Skeletal muscle tissue (tissue), 4 donors: ENCODE data around the gene EHD2. TPM values are rescaled to one million over a fixed set of nuclear protein-coding genes. Genes with fewer than 3 reads are reported as not detected.
"Not testable (repeated sequence)": the region's sequence is repeated elsewhere in the genome, so short reads cannot be mapped to it uniquely, and the experiment has no call there.

ENCODE experiments used
- H3K27ac ChIP-seq: one replicate; pipeline ENCODE4 v1.7.0; 2013; ENCODE audit warnings: mild to moderate bottlenecking, low read depth, low read length, inconsistent platforms
- H3K27me3 ChIP-seq, 3 donors: one replicate each; pipeline ENCODE4 v1.7.0; 2013; ENCODE audit warnings: low read length in 3 of 3; ENCODE audit not compliant: control insufficient read depth in 3 of 3, insufficient read depth in 3 of 3
- H3K36me3 ChIP-seq, 3 donors: one replicate each; pipeline ENCODE4 v1.7.0; 2013; ENCODE audit warnings: low read length in 3 of 3; ENCODE audit not compliant: control insufficient read depth in 3 of 3, insufficient read depth in 3 of 3
- H3K4me1 ChIP-seq, 3 donors: one replicate each; pipeline ENCODE4 v1.7.0; 2013; ENCODE audit warnings: low read length in 3 of 3, mild to moderate bottlenecking in 3 of 3; ENCODE audit not compliant: control insufficient read depth in 3 of 3, insufficient read depth in 3 of 3
- H3K4me3 ChIP-seq, 3 donors: one replicate each; pipeline ENCODE4 v1.7.0; 2013; ENCODE audit warnings: low read length in 3 of 3
- H3K9ac ChIP-seq, 3 donors: one replicate each; pipeline ENCODE4 v1.7.0; 2013; ENCODE audit warnings: low read length in 3 of 3, mild to moderate bottlenecking in 3 of 3, moderate library complexity in 2 of 3, low read depth in 1 of 3
- H3K9me3 ChIP-seq, 3 donors: one replicate each; pipeline ENCODE4 v1.7.0; 2013; ENCODE audit warnings: low read length in 3 of 3; ENCODE audit not compliant: control insufficient read depth in 3 of 3
- total RNA-seq: library from RNA; depleted of rRNA; stranded (reverse); fragments of >200 nt; gene quantifications from one replicate; pipeline ENCODE4 v1.2.3, GENCODE V29; 2014
- donor health status: Osteomylitis.

EHD2 gene
- total RNA-seq, 1 donor from 2014 or later: 63.2 TPM

- Histone ChIP-seq H3K9ac (no peak overlapping the region), H3K27ac (no peak overlapping the region), H3K36me3 (peaks cover 13 to 23% (median 18%) of the 10 kb centered on the region in 3 donors), H3K9me3 (no peaks in the 10 kb centered on the region), H3K4me3 (no peak overlapping the region), H3K27me3 (no peaks in the 10 kb centered on the region), H3K4me1 (peaks cover 5 to 11% (median 9%) of the 10 kb centered on the region in 3 donors)
These were observed 48.9 kb downstream of the EHD2 start for GRCh38 chr19:47762151-47762550.

GRCh38 chr19:47762615-47763308 is 49.5 kb downstream of the EHD2 start:
- H3K9me3 ChIP-seq: no peaks in the 10 kb centered on the region
- H3K4me1 ChIP-seq: peaks cover 5 to 11% (median 9%) of the 10 kb centered on the region in 3 donors
- H3K36me3 ChIP-seq: peaks cover 8 to 17% (median 12%) of the 10 kb centered on the region in 3 donors
- H3K27ac ChIP-seq: no peak overlapping the region
- H3K9ac ChIP-seq: no peak overlapping the region
- H3K27me3 ChIP-seq: no peaks in the 10 kb centered on the region
- H3K4me3 ChIP-seq: no peak overlapping the region

GRCh38 chr19:47764705-47765104 is 51.5 kb downstream of the EHD2 start:
- H3K4me1 ChIP-seq: peaks cover 5 to 11% (median 9%) of the 10 kb centered on the region in 3 donors
- H3K9ac ChIP-seq, H3K9me3 ChIP-seq: not testable (repeated sequence)

GRCh38 chr19:47765523-47766358 is 52.5 kb downstream of the EHD2 start:
- Histone ChIP-seq H3K27me3 (no peaks in the 10 kb centered on the region), H3K27ac (no peak overlapping the region), H3K9ac (peak overlapping the region in 1 of 3 donors; percentile 8), H3K4me3 (no peak overlapping the region), H3K9me3 (no peaks in the 10 kb centered on the region), H3K36me3 (no peaks in the 10 kb centered on the region), H3K4me1 (peaks cover 5 to 11% (median 9%) of the 10 kb centered on the region in 3 donors)

More at GRCh38 chr19:47764705-47765104, 51.5 kb downstream of the EHD2 start:
- not testable (repeated sequence) for H3K27ac ChIP-seq, H3K27me3 ChIP-seq, H3K4me3 ChIP-seq, H3K36me3 ChIP-seq

GRCh38 chr19:47766359-47766620 is 53.1 kb downstream of the EHD2 start:
- H3K9me3 ChIP-seq: no peaks in the 10 kb centered on the region
- H3K4me1 ChIP-seq: peaks cover 5 to 11% (median 9%) of the 10 kb centered on the region in 3 donors
- no peaks in the 10 kb centered on the region for H3K36me3 ChIP-seq
- H3K27ac ChIP-seq: no peak overlapping the region
- H3K27me3 ChIP-seq: no peaks in the 10 kb centered on the region
- H3K9ac ChIP-seq: peak overlapping the region in 1 of 3 donors; percentile 8
- no peak overlapping the region for H3K4me3 ChIP-seq

- H3K4me1 ChIP-seq: peaks cover 5 to 11% (median 9%) of the 10 kb centered on the region in 3 donors
- no peak overlapping the region for H3K27ac ChIP-seq
- H3K9ac ChIP-seq: peak overlapping the region in 1 of 3 donors; percentile 8
- H3K9me3 ChIP-seq: no peaks in the 10 kb centered on the region
- no peaks in the 10 kb centered on the region for H3K36me3 ChIP-seq
- H3K4me3 ChIP-seq: no peak overlapping the region
- H3K27me3 ChIP-seq: no peaks in the 10 kb centered on the region
These were observed 53.4 kb downstream of the EHD2 start for GRCh38 chr19:47766670-47767069.

- Histone ChIP-seq H3K9ac (no peak overlapping the region), H3K27me3 (no peaks in the 10 kb centered on the region), H3K4me1 (peaks cover 5 to 11% (median 9%) of the 10 kb centered on the region in 3 donors), H3K36me3 (no peaks in the 10 kb centered on the region), H3K9me3 (no peaks in the 10 kb centered on the region), H3K4me3 (no peak overlapping the region), H3K27ac (no peak overlapping the region)
These were observed 54.1 kb downstream of the EHD2 start for GRCh38 chr19:47767349-47767748.

- H3K4me1 ChIP-seq: peaks cover 5 to 9% (median 8%) of the 10 kb centered on the region in 3 donors
- H3K36me3 ChIP-seq: no peaks in the 10 kb centered on the region
- H3K4me3 ChIP-seq: no peak overlapping the region
- H3K9me3 ChIP-seq: no peaks in the 10 kb centered on the region
- H3K27ac ChIP-seq: no peak overlapping the region
- no peaks in the 10 kb centered on the region for H3K27me3 ChIP-seq
- H3K9ac ChIP-seq: no peak overlapping the region
These were observed 55.4 kb downstream of the EHD2 start for GRCh38 chr19:47768604-47769003.

- H3K4me3 ChIP-seq: no peak overlapping the region
- no peaks in the 10 kb centered on the region for H3K36me3 ChIP-seq
- H3K9me3 ChIP-seq: no peaks in the 10 kb centered on the region
- H3K4me1 ChIP-seq: peaks cover 5 to 9% (median 8%) of the 10 kb centered on the region in 3 donors
- H3K27ac ChIP-seq: no peak overlapping the region
- H3K9ac ChIP-seq: no peak overlapping the region
- H3K27me3 ChIP-seq: no peaks in the 10 kb centered on the region
These were observed 56.3 kb downstream of the EHD2 start for GRCh38 chr19:47769534-47769933.

- H3K27ac ChIP-seq, H3K4me1 ChIP-seq, H3K4me3 ChIP-seq, H3K9ac ChIP-seq, H3K27me3 ChIP-seq, H3K36me3 ChIP-seq, H3K9me3 ChIP-seq: not testable (repeated sequence)
These were observed 58.1 kb downstream of the EHD2 start for GRCh38 chr19:47771291-47771690.
